GM12873 (cell line): ENCODE results near the gene GPANK1.

Experiments used
- TF ChIP-seq, protein P1 (sequence below): IDR thresholded peaks from 2 replicates; pipeline ENCODE4 v1.5.1; 2012; ENCODE audit warnings: low read depth, mild to moderate bottlenecking, moderate library complexity, low read length, control low read depth; ENCODE audit not compliant: insufficient read depth; ENCODE audit errors: missing control alignments

The GPANK1 gene

DNA sequence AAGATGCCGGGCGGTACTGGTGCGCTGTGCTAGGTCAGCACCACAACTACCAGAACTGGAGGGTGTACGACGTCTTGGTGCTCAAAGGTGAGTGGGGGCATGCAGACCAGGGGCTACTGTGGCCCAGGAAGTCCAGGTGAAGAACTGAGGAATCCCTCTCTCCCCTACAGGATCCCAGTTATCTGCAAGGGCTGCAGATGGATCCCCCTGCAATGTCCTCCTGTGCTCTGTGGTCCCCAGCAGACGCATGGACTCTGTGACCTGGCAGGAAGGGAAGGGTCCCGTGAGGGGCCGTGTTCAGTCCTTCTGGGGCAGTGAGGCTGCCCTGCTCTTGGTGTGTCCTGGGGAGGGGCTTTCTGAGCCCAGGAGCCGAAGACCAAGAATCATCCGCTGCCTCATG, 42.9 kb upstream of the GPANK1 start:
- TF ChIP-seq, protein P1, sequence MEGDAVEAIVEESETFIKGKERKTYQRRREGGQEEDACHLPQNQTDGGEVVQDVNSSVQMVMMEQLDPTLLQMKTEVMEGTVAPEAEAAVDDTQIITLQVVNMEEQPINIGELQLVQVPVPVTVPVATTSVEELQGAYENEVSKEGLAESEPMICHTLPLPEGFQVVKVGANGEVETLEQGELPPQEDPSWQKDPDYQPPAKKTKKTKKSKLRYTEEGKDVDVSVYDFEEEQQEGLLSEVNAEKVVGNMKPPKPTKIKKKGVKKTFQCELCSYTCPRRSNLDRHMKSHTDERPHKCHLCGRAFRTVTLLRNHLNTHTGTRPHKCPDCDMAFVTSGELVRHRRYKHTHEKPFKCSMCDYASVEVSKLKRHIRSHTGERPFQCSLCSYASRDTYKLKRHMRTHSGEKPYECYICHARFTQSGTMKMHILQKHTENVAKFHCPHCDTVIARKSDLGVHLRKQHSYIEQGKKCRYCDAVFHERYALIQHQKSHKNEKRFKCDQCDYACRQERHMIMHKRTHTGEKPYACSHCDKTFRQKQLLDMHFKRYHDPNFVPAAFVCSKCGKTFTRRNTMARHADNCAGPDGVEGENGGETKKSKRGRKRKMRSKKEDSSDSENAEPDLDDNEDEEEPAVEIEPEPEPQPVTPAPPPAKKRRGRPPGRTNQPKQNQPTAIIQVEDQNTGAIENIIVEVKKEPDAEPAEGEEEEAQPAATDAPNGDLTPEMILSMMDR: no peak

DNA sequence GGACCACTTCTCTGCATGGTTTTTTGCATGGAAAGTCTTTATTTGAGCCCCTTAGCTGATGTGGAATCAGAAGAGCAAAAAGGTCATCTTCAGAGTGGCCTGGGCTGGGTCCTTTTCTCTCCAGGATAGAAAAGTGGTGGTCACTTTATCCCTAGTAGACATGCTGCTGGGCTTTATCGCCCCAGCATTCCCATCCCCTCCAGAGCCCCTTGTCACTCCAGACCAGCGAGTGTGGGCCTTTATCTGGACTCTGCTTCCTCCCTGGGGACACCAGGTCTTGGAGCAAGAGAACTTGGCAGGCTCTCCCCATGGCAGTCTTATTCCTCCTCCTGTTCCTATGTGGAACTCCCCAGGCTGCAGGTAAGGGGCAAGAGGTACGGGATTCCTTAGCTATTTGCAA, 41.8 kb upstream of the GPANK1 start, which contains the start of gene LY6G6F:
LY6G6F (plus strand) TSS at position 268 of the 400 bp plus-strand sequence; CDS start at position 309, 41 bp downstream.
- TF ChIP-seq, protein P1: no peak

DNA sequence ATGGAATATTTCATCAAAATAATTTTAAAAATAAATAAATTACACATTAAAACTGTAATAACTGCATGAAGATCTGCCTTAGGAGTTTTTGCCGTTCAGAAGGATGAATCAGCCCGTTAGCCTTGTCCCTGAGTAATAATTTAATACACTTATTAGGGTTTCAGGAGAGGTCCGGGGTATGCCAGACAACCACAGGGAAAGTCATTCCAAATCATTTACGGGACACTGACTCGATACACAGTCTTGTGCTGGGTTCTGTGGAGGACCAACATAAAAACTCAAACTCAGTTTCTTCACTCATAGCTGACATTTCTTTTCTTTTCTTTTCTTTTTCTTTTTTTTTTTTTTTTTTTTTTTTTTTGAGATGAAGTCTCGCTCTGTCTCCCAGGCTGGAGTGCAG, 41.1 kb upstream of the GPANK1 start:
- TF ChIP-seq, protein P1: no peak

DNA sequence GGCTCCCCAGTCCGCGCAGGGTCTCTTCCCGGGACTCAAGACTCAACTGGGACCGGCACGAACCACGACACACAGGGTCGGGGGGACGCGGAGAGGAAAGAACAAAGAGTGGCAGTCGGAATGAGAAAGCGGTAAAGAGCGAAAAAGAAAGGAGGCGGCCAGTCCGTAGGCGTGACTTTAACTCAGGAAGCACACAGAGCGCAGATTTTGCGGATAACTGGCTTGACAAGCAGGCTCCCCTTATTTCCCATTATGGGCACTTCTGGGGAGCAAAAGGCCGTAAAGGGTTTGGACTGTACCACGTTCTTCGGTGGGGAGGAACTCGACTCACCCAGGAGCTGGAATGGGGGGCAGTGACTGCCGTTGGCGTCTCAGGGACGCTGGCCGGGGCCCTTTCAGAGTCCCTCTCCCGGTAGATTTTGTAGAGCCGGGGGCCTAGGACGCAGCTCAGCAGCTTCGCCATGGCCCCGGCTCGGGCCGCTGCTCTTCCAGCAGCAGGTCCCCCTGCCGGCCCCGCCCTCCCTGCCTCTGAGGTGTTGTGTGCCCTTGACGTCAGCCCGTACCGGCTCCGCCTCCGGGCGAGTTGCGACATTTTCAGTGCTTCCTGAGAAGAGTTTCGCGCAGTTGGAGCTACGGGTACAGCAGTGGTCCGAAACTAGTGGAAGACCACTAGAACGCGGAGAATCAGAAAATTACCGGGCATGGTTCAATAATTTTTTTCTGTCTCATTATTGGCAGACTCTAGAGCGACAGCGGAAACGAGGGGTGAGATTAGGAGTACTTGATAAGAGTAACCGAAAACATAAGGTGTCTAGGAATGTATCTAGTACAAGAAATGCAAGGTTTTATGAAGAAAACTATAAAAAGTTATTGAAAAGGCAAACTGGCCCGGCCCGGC, 38.3 kb upstream of the GPANK1 start, which contains the start of gene ABHD16A:
ABHD16A (minus strand) TSS at position 506 of the 898 bp plus-strand sequence; CDS start at position 463, 43 bp downstream.
- TF ChIP-seq, protein P1: no peak

DNA sequence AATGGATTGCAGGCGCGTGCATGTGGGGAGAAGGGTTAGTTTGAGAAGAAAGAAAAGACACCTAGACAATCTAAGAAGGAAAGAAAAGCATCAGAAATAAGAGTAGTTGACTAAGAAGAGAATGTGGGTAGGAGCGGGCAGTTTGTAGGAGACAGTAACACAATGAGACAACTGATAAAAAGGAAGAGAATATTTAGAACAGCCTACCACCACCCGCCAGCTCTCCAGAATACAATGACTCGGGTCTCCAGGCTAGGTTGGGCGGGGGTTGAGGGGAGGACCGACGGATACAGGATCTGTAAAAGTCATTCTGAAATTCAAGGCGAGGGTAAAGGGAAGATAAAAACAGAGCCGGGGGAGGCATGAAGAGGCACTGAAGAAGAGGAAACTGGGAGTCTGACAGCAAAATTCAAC, 37.6 kb upstream of the GPANK1 start:
- TF ChIP-seq, protein P1: no peak

DNA sequence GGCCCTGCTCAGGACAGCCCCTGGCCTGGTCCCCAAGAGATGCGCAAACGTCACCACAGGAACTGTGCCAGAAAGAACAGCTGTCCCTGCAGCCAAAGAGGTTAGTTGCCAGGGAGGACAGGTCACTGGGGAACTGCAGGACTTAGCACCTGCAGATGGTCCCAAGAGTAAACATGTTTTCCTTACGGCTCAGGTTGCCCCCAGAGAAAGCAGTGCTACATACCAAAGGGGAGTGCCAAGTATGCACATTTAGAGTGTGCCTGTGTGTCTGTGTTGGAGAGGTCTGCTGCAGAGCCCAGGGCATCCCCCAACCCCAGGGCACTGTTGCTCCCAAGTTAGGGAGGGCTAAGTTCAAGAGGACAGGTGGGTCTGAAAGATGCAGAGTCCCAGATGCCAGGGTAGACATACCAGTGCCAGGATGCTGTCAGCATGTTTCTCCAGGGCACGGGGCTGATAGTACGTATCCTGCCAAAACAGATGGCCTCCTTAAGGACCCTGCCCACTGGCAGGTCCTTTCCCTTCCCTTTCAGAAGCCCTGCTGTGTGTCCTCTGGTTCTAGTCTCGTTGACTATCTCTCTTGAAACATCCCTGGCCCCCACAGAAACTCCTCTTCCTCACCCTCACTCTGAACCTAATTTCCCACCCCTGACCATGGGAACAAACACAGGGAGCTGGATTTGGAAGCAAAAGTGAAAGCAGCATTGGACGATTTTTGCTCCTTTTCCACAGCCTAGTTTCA, 37.0 kb upstream of the GPANK1 start:
- TF ChIP-seq, protein P1: no peak

DNA sequence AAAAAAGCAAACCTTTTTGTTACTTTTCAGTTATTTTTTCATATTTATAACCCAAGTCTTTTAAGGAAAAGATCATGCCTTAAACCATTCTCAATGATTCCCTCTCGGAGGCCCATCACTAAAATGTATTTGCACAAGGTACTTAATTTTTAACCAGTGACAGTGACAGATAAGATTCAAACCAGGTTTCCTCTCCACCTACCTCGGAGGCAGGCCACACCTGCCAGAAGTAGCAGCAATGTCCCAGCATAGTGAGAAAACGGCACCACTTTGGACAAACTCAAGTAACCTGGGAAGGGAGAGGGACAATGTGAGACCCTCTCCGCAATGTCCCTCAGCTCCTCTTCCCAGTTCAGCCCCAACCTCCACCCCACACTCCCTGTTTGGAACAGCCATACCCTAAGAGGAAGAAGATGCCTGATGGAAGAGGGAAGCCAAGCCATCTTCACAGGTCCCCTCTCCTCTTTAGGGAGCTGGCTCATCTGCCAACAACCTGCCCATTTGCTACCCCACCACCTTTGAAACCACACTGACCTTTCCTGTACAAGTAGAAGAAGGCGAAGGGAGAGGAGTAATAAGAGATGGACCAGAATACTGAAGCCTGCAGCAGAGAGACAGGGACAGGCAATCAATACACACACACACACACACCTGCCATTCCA, 36.1 kb upstream of the GPANK1 start:
- TF ChIP-seq, protein P1: no peak
